Measurements from ENCODE around the gene COL1A1.

COL1A1 gene

GRCh38 chr17:50201276-50201854 is at the start of gene COL1A1:
Gene COL1A1 (minus strand): TSS chr17:50201631. CDS start chr17:50201513, 118 bp downstream.
- DNase-seq (ENCODE audit: low spot score): no peak

- DNase-seq (ENCODE audit: low spot score): no peak
Measured at GRCh38 chr17:50248255-50248654, 46.8 kb upstream of the COL1A1 start.

GRCh38 chr17:50244771-50245170 is 43.3 kb upstream of the COL1A1 start:
- DNase-seq (ENCODE audit: low spot score): no peak

GRCh38 chr17:50241431-50241830 is 40.0 kb upstream of the COL1A1 start:
- DNase-seq (ENCODE audit: low spot score): no peak

- no peak for DNase-seq (ENCODE audit: low spot score)
Measured at GRCh38 chr17:50240851-50241250, 39.4 kb upstream of the COL1A1 start.

- DNase-seq (ENCODE audit: low spot score): no peak
Measured at GRCh38 chr17:50239937-50240336, 38.5 kb upstream of the COL1A1 start.

- DNase-seq (ENCODE audit: low spot score): no peak
Measured at GRCh38 chr17:50238601-50239280, 37.3 kb upstream of the COL1A1 start.

- no peak for DNase-seq (ENCODE audit: low spot score)
Measured at GRCh38 chr17:50237901-50238300, 36.5 kb upstream of the COL1A1 start.

- DNase-seq (ENCODE audit: low spot score): no peak
Measured at GRCh38 chr17:50234581-50234980, 33.1 kb upstream of the COL1A1 start.

GRCh38 chr17:50225701-50226240 is 24.3 kb upstream of the COL1A1 start:
- no peak for DNase-seq (ENCODE audit: low spot score)

GRCh38 chr17:50222922-50223321 is 21.5 kb upstream of the COL1A1 start:
- no peak for DNase-seq (ENCODE audit: low spot score)

- no peak for DNase-seq (ENCODE audit: low spot score)
Measured at GRCh38 chr17:50221864-50222545, 20.6 kb upstream of the COL1A1 start.

GRCh38 chr17:50221266-50221863 is 19.9 kb upstream of the COL1A1 start:
- no peak for DNase-seq (ENCODE audit: low spot score)

GRCh38 chr17:50220811-50221210 is 19.4 kb upstream of the COL1A1 start:
- DNase-seq (ENCODE audit: low spot score): no peak

GRCh38 chr17:50219939-50220465 is 18.6 kb upstream of the COL1A1 start:
- no peak for DNase-seq (ENCODE audit: low spot score)

GRCh38 chr17:50219342-50219741 is 17.9 kb upstream of the COL1A1 start:
- peak; percentile 59 for DNase-seq (ENCODE audit: low spot score)

- peak; percentile 12 for DNase-seq (ENCODE audit: low spot score)
Measured at GRCh38 chr17:50218771-50219315, 17.4 kb upstream of the COL1A1 start.

- DNase-seq (ENCODE audit: low spot score): no peak
Measured at GRCh38 chr17:50218071-50218759, 16.8 kb upstream of the COL1A1 start.

- DNase-seq (ENCODE audit: low spot score): no peak
Measured at GRCh38 chr17:50217591-50217990, 16.2 kb upstream of the COL1A1 start.

GRCh38 chr17:50214976-50215760 is 13.7 kb upstream of the COL1A1 start:
- no peak for DNase-seq (ENCODE audit: low spot score)

Data from RKO (cell line).